Activated naive CD4-positive, alpha-beta T cell treated with anti-CD3 and anti-CD28 coated beads, Interleukin-2, amount 10 ng/mL, durations not matched to agents 7 days and 5 days (primary cell): ENCODE results near the gene ANO1.

Source experiments
- CTCF ChIA-PET: fragments of 350-600 bp; sonication (Branson Sonifier 250); formaldehyde crosslinking; loops from one replicate; lab custom pipeline; 2021; ENCODE audit warnings: antibody characterized with exemption; lab: Charles Lee
- DNase-seq: peaks from one replicate; pipeline ENCODE4 v3.0.0-alpha.2; 2020
- H3K27ac Mint-ChIP-seq: one replicate; pipeline ENCODE4 v1.8.0; 2021; ENCODE audit warnings: mild to moderate bottlenecking, moderate library complexity, mixed read lengths
- H3K27me3 Mint-ChIP-seq: one replicate; pipeline ENCODE4 v1.8.0; 2021; ENCODE audit warnings: mild to moderate bottlenecking, mixed read lengths
- H3K36me3 Mint-ChIP-seq: one replicate; pipeline ENCODE4 v1.8.0; 2021; ENCODE audit warnings: mixed read lengths
- H3K4me1 Mint-ChIP-seq: one replicate; pipeline ENCODE4 v1.8.0; 2021; ENCODE audit warnings: mixed read lengths
- H3K4me3 Mint-ChIP-seq: one replicate; pipeline ENCODE4 v1.8.0; 2021; ENCODE audit warnings: mild to moderate bottlenecking, moderate library complexity, mixed read lengths
- H3K9me3 Mint-ChIP-seq: one replicate; pipeline ENCODE4 v1.8.0; 2021; ENCODE audit warnings: mixed read lengths

Gene ANO1

DNA sequence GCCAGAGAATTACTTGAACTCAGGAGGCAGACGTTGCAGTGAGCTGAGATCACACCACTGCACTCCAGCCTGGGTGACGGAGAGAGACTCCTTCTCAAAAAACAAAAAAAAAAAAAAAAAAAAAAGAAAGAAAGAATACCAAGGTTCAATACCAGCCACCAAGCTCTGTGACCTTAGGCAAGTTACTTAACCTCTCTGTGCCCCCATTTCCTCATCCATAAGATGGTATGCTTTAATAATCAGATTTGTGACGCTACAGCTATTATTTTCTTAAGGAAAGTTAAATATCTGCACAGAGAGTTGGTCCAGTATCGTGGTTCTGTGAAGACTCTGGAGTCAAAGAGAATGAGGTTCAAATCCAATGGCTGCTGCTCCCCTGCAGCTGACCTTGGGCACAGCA lies 67.7 kb downstream of the ANO1 start:
- H3K4me3 Mint-ChIP-seq = no peak overlapping the region
- H3K4me1 Mint-ChIP-seq = no peaks in the 10 kb centered on the region
- CTCF ChIA-PET = no interaction called here
- H3K9me3 Mint-ChIP-seq = no peaks in the 10 kb centered on the region
- no peaks in the 10 kb centered on the region for H3K36me3 Mint-ChIP-seq
- H3K27me3 Mint-ChIP-seq = peaks cover 46% of the 10 kb centered on the region
- H3K27ac Mint-ChIP-seq = no peak overlapping the region
- DNase-seq = no peak

DNA sequence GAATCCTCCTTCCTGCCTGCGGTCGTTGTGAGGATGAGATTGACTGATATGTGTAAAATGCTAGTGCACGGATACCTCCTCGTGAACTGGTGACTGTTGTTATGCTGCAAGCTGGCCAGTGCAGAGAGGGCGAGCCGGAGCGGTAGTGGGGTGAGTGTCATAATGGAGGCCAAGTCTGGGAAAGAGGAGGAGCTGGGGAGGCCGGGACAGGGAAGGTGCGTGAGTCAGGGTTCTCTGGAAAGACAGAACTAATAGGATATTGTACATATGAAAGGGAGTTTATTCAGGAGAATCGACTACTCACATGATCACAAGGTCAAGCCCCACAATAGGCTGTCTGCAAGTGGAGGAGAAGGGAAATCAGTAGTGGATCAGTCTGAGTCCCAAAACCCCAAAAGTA lies 68.2 kb downstream of the ANO1 start:
- Mint-ChIP-seq H3K9me3 (no peaks in the 10 kb centered on the region), H3K27ac (no peak overlapping the region), H3K27me3 (peaks cover 41% of the 10 kb centered on the region), H3K4me1 (no peaks in the 10 kb centered on the region), H3K4me3 (no peak overlapping the region), H3K36me3 (no peaks in the 10 kb centered on the region)
- CTCF ChIA-PET = no interaction called here
- no peak for DNase-seq

DNA sequence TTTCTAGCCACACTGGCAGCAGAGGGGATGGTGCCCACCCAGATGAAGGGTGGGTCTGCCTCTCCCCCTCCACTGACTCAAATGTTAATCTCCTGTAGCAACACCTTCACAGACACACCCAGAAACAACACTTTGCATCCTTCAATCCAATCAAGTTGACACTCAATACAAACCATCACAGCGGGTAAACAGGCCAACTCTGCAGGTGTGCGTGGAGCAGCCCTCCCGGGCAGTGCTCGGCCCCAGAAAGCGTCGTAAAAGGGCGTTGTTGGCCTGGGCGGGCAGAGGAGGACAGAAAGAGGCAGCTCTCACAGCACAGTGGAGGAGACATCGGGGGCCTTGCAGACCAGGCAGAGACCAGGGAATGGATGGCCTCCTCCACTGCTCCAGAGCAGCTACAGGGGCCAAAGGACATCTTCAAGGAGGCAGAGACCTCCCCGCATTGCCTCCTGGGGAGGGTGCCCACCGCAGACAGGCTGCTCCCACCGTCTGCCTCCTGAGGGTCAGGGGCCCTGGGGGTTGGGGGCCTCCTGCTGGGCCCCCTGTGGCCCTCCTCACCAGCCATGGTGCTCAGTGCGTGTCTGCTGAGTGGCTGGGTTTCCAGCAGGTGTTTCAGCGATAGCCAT lies 68.9 kb downstream of the ANO1 start:
- peaks cover 34% of the 10 kb centered on the region for H3K27me3 Mint-ChIP-seq
- no peaks in the 10 kb centered on the region for H3K36me3 Mint-ChIP-seq
- no peak overlapping the region for H3K4me3 Mint-ChIP-seq
- H3K4me1 Mint-ChIP-seq = no peaks in the 10 kb centered on the region
- DNase-seq = no peak
- H3K27ac Mint-ChIP-seq = no peak overlapping the region
- CTCF ChIA-PET = no interaction called here
- H3K9me3 Mint-ChIP-seq = no peaks in the 10 kb centered on the region

DNA sequence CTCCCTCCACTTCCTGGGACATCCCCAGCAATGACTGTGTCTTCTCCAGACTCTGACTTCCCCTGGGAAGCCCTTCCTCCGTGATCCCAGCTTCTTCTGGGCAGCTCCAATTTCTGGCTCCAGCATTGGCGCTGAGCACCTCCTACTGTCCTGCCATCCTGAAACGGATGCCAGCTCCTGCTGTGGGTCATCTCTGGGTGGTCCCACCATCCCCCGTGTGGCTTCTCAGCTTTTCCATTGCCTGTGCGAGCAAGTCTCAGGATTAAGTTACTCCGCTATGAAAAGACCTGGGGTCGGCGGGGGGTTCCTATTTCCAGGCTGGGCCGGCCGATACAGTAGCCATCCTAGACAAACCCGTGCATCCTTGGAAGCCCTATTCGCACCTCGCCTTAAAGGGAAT lies 69.6 kb downstream of the ANO1 start:
- Mint-ChIP-seq H3K27me3 (peaks cover 31% of the 10 kb centered on the region), H3K27ac (no peak overlapping the region), H3K4me3 (no peak overlapping the region), H3K4me1 (no peaks in the 10 kb centered on the region), H3K9me3 (no peaks in the 10 kb centered on the region), H3K36me3 (no peaks in the 10 kb centered on the region)
- CTCF ChIA-PET = no interaction called here
- DNase-seq = no peak

DNA sequence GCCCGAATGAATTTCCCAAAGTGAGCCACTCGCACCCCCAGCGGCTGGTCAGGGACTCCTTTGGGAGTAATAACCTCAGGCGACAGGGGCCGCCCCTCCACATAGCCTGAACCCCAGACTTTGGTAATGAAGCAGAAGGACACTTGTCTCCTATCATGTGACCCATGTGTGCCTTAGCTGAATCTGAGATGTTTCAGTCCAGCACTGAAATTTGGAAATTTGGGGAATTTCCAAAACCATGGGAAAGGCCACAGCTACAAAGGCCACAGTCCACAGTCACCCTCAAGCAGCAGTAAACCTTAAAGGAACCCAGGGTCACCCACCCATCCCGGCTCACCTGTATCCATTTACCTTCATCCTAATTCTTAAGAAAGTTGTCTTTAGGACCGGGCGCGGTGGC lies 73.6 kb downstream of the ANO1 start:
- DNase-seq = no peak
- H3K4me1 Mint-ChIP-seq = no peaks in the 10 kb centered on the region
- H3K9me3 Mint-ChIP-seq = no peaks in the 10 kb centered on the region
- CTCF ChIA-PET = no interaction called here
- H3K4me3 Mint-ChIP-seq = no peak overlapping the region
- H3K36me3 Mint-ChIP-seq = no peaks in the 10 kb centered on the region
- peaks cover 14% of the 10 kb centered on the region for H3K27me3 Mint-ChIP-seq
- no peak overlapping the region for H3K27ac Mint-ChIP-seq

DNA sequence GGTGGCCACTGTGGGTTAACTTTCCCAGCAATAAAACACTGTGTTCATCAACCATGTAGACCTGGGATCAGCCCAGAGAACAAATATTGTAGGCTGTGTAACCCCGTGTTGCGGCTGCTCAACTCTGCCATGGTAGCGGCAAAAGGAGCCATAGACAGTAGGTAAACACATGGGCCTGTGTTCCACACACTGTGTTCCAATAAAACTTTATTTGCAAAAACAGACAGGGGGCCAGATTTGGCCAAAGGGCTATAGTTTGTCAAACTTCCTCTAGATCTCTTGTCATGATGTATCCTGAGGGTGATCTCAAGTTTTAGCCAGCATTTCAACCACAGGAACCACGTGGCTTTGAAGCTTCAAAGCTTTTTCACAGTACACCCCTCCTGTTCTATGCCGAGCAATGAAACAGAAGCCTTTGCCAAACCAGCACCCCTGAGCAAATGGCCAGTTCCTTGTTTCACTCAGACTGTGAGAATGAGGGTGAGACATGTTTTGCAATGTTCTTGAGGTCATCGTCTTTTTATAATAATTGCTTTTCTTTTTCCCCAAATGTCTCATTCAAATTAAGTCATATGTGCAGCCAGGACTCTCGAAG lies 75.1 kb downstream of the ANO1 start:
- CTCF ChIA-PET = no interaction called here
- Mint-ChIP-seq H3K27ac (no peak overlapping the region), H3K36me3 (no peaks in the 10 kb centered on the region), H3K27me3 (peaks cover 4% of the 10 kb centered on the region), H3K4me1 (no peaks in the 10 kb centered on the region), H3K9me3 (no peaks in the 10 kb centered on the region), H3K4me3 (no peak overlapping the region)
- DNase-seq = no peak

DNA sequence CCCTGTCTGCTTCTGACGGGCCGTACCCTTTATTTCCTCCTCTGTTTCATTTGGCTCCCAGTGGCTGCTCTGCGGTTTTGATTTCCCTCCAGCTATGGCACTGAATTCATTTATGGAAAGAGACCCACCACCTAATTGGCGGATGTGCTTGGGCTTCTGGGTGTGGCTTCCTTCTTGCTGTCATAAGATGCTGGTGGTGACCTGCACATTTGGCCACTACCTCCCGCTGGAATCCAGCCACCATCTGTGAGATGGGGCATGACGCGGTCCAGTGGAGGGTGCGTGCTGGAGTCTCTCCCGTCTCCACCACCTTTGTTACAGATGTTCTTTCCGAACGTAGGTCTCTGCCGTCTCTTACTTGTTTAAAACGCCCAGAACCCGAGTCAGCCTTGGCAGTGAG lies 77.3 kb downstream of the ANO1 start:
- Mint-ChIP-seq H3K4me3 (no peak overlapping the region), H3K9me3 (no peaks in the 10 kb centered on the region), H3K27me3 (peaks cover 4% of the 10 kb centered on the region), H3K4me1 (no peaks in the 10 kb centered on the region), H3K27ac (no peak overlapping the region), H3K36me3 (no peaks in the 10 kb centered on the region)
- no peak for DNase-seq
- CTCF ChIA-PET = no interaction called here

DNA sequence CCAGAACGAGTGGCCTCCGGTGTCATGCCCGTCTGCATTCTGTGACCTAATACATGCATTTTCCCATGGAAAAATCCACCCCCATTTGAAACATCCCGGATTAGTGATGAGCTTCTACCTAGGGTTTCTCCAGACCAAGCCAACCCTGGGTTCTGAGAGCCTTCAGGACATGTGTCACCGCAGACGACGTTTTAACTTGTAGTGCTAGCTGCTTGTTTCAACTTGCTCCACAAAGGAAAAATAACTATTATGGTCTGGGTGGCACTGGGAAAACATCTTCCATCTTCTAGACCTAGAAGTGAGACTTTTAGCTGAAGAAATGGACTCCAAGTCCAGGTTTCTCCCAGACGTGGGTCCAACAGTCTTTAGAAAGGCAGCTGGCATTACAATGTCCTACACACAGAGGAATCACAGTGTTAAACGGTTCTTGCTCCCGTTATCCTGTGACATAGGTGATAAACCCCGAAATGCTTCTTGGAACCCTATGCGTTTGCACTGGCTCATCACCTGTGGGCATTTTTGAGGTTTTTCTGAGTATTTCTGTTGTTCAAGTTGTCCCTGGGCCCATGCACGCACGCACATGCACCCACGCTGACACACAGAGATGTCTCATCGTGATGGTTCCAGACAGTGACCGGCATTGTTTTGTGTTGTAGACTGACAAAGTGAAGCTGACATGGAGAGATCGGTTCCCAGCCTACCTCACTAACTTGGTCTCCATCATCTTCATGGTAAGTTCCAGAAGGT lies 78.3 kb downstream of the ANO1 start:
- DNase-seq = no peak
- CTCF ChIA-PET = no interaction called here
- H3K9me3 Mint-ChIP-seq = no peaks in the 10 kb centered on the region
- no peaks in the 10 kb centered on the region for H3K36me3 Mint-ChIP-seq
- H3K4me1 Mint-ChIP-seq = no peaks in the 10 kb centered on the region
- H3K27me3 Mint-ChIP-seq = peaks cover 4% of the 10 kb centered on the region
- no peak overlapping the region for H3K27ac Mint-ChIP-seq
- H3K4me3 Mint-ChIP-seq = no peak overlapping the region

DNA sequence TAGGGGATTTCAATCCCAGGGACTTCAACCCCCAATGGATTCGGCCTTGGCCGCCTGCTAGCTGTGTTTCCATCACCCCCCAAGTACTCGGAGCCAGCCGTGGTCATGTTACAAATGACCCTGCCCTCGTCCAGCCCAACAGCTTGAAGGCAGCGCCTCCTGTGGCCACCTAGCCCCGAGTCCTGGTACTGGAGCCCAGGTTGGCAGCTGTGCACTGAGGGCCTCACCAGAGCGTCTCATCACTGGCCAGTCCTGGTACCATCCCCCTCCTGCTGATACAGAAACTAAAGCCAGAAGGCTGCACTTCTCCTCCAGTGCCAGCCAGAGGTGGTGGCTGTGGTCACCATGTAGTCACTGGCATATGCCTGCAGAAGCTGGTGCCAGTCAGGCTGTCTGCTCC lies 80.1 kb downstream of the ANO1 start:
- DNase-seq = no peak
- H3K4me3 Mint-ChIP-seq = no peak overlapping the region
- no peaks in the 10 kb centered on the region for H3K4me1 Mint-ChIP-seq
- H3K36me3 Mint-ChIP-seq = no peaks in the 10 kb centered on the region
- CTCF ChIA-PET = no interaction called here
- H3K9me3 Mint-ChIP-seq = no peaks in the 10 kb centered on the region
- H3K27me3 Mint-ChIP-seq = no peaks in the 10 kb centered on the region
- H3K27ac Mint-ChIP-seq = no peak overlapping the region

DNA sequence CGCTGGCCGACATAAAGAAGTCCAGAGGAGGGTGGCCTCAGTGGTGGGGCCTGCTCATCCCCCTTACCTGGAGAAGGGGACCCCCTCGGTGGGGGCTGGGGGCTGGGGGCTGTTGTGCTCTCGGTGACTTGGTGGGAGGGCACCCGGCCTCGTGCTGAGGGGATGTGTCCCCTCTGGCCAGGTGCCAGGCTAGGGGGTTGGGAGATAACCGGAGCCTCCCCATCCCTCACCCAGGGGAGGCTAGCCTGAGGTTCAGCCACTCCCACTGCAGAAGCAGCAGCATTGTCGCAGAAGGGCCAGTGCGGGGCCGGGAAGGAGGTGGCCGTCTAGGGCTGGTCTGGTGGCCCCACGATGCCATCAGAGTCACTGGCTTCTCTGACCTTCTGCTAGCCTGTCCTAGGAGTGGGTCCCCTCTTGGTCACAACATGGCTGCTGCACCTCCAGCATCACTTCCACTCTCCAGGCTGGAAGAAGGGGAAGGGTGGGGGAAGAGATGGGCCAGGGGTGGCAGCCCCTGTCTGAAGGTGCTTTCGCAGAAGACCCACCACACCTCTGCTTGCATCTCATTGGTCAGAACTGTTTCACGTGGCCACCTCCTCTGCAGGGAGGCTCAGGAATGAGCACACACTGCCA lies 80.8 kb downstream of the ANO1 start:
- no peaks in the 10 kb centered on the region for H3K9me3 Mint-ChIP-seq
- H3K4me3 Mint-ChIP-seq = no peak overlapping the region
- CTCF ChIA-PET = no interaction called here

DNA sequence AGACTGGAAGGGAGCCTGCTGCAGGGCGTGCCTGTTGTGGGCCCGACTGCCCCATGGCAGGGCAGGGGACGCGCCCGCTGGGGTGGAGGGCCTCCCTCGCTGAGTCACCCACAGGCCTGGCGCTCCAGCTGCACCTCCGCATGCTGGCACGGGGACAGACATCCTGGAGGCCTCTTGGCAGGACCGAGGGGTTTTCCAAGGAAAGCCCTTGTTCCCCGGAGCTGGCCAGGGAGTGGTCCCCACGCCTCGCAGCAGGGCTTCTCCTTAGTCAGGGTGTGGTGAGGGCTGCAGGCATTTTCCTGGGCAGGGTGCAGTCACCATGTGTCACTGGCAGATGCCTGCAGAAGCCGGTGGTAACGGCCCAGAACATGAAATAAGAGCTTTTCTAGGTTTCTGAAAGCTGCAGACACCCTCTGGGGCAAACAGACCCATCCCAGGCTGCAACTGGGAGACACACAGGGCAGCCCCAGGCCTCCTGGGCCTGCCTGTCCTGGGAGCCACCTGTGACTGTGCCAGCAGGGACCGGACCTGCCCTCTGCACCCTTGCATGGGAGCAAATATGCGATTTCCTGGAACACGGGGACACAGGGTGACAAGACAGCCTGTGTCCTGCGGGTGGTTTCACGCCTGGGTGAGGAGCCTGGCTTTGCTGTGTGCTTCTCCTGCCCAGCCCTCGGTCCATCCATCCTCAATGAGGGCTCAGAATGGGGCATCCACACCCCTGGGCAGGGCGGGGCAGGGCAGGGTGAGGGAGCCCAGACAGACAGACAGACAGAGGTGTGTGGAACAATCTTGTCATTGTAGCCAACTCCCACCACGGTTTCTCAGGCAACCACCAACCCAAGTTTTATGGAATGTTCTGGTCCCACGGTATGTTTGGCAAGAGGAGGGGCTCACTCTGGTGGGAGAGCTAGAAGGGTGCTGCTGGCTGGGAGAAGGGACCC lies 81.8 kb downstream of the ANO1 start:
- no peaks in the 10 kb centered on the region for H3K4me1 Mint-ChIP-seq
- H3K4me3 Mint-ChIP-seq = no peak overlapping the region
- no peak for DNase-seq
- CTCF ChIA-PET = no interaction called here
- H3K27me3 Mint-ChIP-seq = peaks cover 2% of the 10 kb centered on the region
- no peak overlapping the region for H3K27ac Mint-ChIP-seq
- H3K36me3 Mint-ChIP-seq = no peaks in the 10 kb centered on the region
- H3K9me3 Mint-ChIP-seq = no peaks in the 10 kb centered on the region

More for the DNA sequence above, 80.8 kb downstream of the ANO1 start:
- no peak for DNase-seq
- Mint-ChIP-seq H3K36me3 (no peaks in the 10 kb centered on the region), H3K27ac (no peak overlapping the region), H3K4me1 (no peaks in the 10 kb centered on the region), H3K27me3 (no peaks in the 10 kb centered on the region)

DNA sequence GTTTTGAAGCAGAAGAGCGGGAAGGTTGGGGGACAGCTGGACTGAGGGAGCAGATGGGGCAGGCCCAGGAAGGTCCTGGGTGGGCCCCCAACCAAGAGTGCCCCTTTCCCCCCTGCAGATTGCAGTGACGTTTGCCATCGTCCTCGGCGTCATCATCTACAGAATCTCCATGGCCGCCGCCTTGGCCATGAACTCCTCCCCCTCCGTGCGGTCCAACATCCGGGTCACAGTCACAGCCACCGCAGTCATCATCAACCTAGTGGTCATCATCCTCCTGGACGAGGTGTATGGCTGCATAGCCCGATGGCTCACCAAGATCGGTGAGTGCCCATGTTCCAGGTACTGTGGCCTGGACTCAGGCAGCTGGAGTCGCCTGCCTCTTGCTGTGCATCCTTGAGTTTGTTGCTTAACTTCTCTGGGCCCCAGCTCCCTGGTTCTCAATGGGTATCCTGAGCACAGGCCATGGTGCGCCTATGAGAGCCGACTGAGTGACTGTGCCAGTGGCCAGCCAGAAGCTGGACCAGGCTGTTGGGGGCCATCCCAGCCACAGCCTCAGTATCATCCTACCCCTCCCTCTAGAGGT lies 83.0 kb downstream of the ANO1 start:
- CTCF ChIA-PET = no interaction called here
- no peak for DNase-seq
- Mint-ChIP-seq H3K27me3 (peaks cover 8% of the 10 kb centered on the region), H3K36me3 (no peaks in the 10 kb centered on the region), H3K4me1 (no peaks in the 10 kb centered on the region), H3K27ac (no peak overlapping the region), H3K4me3 (no peak overlapping the region), H3K9me3 (no peaks in the 10 kb centered on the region)

DNA sequence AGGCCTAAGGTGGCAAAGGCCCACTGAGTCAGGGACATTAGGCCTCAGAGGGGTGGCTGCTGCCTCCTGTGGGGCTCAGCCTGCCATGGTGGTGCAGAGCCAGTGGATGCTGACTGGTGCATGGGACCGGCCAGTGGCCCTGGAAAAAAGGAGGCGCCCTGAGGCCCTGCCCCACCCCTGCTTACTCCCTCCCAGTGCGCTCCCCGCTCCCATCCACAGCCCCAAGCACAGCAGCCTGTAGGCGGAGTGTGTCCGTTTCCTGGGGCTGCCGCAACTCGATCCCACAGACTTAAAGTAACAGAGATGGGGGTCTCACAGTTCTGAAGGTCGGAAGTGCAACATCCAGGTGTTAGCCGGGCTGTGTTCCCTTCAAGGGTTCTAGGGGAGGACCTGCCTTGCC lies 86.6 kb downstream of the ANO1 start:
- Mint-ChIP-seq H3K36me3 (no peaks in the 10 kb centered on the region), H3K4me3 (no peak overlapping the region), H3K4me1 (no peaks in the 10 kb centered on the region), H3K27ac (no peak overlapping the region), H3K9me3 (no peaks in the 10 kb centered on the region), H3K27me3 (peaks cover 12% of the 10 kb centered on the region)
- CTCF ChIA-PET = no interaction called here
- DNase-seq = no peak

DNA sequence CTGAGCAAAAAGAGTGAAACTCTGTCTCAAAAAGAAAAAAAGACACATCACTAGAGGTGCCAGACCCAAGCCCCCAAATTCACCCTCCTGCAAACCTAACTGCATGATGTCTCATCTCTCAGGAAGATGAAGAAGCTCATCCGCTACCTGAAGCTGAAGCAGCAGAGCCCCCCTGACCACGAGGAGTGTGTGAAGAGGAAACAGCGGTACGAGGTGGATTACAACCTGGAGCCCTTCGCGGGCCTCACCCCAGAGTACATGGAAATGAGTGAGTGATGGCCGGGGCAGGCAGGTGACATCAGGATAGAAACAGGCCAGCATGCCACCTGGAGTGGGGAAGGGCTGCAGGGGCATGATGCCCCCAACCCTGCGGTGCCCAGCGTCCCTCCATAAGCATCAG lies 89.0 kb downstream of the ANO1 start:
- H3K27ac Mint-ChIP-seq = no peak overlapping the region
- H3K9me3 Mint-ChIP-seq = no peaks in the 10 kb centered on the region
- H3K36me3 Mint-ChIP-seq = no peaks in the 10 kb centered on the region
- CTCF ChIA-PET = no interaction called here
- DNase-seq = no peak
- no peaks in the 10 kb centered on the region for H3K4me1 Mint-ChIP-seq
- H3K27me3 Mint-ChIP-seq = peaks cover 12% of the 10 kb centered on the region
- no peak overlapping the region for H3K4me3 Mint-ChIP-seq
